ENCODE data around the gene TMEM192. TPM values are rescaled to one million over a fixed set of nuclear protein-coding genes. Genes with fewer than 3 reads are reported as not detected.

Gene TMEM192
- total and polyA plus RNA-seq, 2 of the 8 experiments (the other 6 are each of a cell fraction or from before 2014, with no cell fraction given): 7.3 to 10.9 TPM

GRCh38 chr4:165131247-165131832 lies 18.7 kb upstream of the TMEM192 start:
- Histone ChIP-seq H3K79me1 (ENCODE audit: low read depth, low read length) (no peaks in the 10 kb centered on the region), H2BK20ac (ENCODE audit: low read length) (no peak overlapping the region), H3K4me2 (ENCODE audit: insufficient read depth in 1 of 2, low read depth in 2 of 2, low read length in 2 of 2) (no peak overlapping the region), H2AK5ac (ENCODE audit: low read depth, low read length) (no peak overlapping the region), H2AFZ (ENCODE audit: low read length) (peak overlapping the region; percentile 98), H4K8ac (ENCODE audit: extremely low read depth, insufficient read depth, low read length) (no peak overlapping the region), H2BK15ac (ENCODE audit: low read length) (no peak overlapping the region), H3K23ac (ENCODE audit: insufficient read length) (no peak overlapping the region), H3K4me3 (ENCODE audit: extremely low read depth in 1 of 4, insufficient read depth in 2 of 4, low read depth in 3 of 4, low read length in 4 of 4) (no peak overlapping the region), H2BK5ac (ENCODE audit: low read depth, low read length) (no peak overlapping the region), H3K27me3 (replicated peaks in 1 of 4; ENCODE audit: control insufficient read depth in 3 of 4, extremely low read depth in 1 of 4, insufficient read depth in 3 of 4, low read length in 3 of 4) (no peaks in the 10 kb centered on the region), H3K14ac (ENCODE audit: insufficient read length) (no peak overlapping the region), H3K9me3 (ENCODE audit: insufficient read depth in 2 of 2, low read depth in 1 of 2, low read length in 1 of 2) (no peaks in the 10 kb centered on the region), H3K4me1 (replicated peaks in 1 of 4; ENCODE audit: control insufficient read depth in 3 of 4, insufficient read depth in 4 of 4, low read length in 3 of 4) (no peaks in the 10 kb centered on the region), H3K36me3 (ENCODE audit: control insufficient read depth in 2 of 4, insufficient read depth in 4 of 4, low read length in 3 of 4) (no peaks in the 10 kb centered on the region), H3K9ac (replicated peaks in 1 of 4; ENCODE audit: extremely low read depth in 1 of 4, low read depth in 3 of 4, low read length in 3 of 4) (no peak overlapping the region), H3K56ac (replicated peaks; ENCODE audit: insufficient read length, low read depth, low read length) (no peak overlapping the region), H3K27ac (ENCODE audit: low read depth, low read length) (no peak overlapping the region), H3K23me2 (ENCODE audit: low read depth, low read length) (no peaks in the 10 kb centered on the region), H3K4ac (replicated peaks; ENCODE audit: insufficient read length, low read depth, low read length) (no peak overlapping the region), H2BK12ac (ENCODE audit: low read depth, low read length) (no peak overlapping the region), H3K79me2 (ENCODE audit: control insufficient read depth in 1 of 2, insufficient read depth in 2 of 2, low read length in 2 of 2) (no peaks in the 10 kb centered on the region), H4K91ac (replicated peaks; ENCODE audit: insufficient read length, low read length) (no peak overlapping the region), H2BK120ac (replicated peaks; ENCODE audit: low read depth, low read length) (no peak overlapping the region), H4K20me1 (replicated peaks in 1 of 2; ENCODE audit: control insufficient read depth in 1 of 2, insufficient read depth in 2 of 2, low read length in 2 of 2) (no peaks in the 10 kb centered on the region), H3K18ac (ENCODE audit: extremely low read depth, low read length) (no peak overlapping the region), H4K5ac (ENCODE audit: insufficient read length, low read depth, low read length) (no peak overlapping the region)
- peak; percentile 36 to 96 for DNase-seq (ENCODE audit: low read depth in 1 of 2, low spot score in 2 of 2)
- FAIRE-seq: peak; percentile 48
- WGBS, 2 experiments (ENCODE audit: extremely low coverage in 1 of 2, insufficient coverage in 1 of 2, insufficient read length in 1 of 2, insufficient replicate concordance in 2 of 2, low coverage in 1 of 2, low lambda C conversion rate in 2 of 2, missing lambda C conversion rate in 1 of 2): 31% methylated on average over 9 of the region's 9 CpGs; no CpG with 5 or more reads in 1 of the 2 experiments
- CTCF ChIA-PET (ENCODE audit: partially characterized antibody): interaction anchor here (0.6 to 10.6 kb wide), 51 partner anchors 10 to 953 kb away, joined by 3 to 235 read pairs (median 4); partner anchors contain the start of genes MSMO1 and TMEM192
- POLR2A ChIA-PET (ENCODE audit: partially characterized antibody): interaction anchor here (1.0 to 1.6 kb wide), 2 partner anchors 197 to 212 kb away, joined by 4 to 8 read pairs; no protein-coding TSS in a partner anchor
- peak; percentile 92 to 94 for TF ChIP-seq RAD21 (IDR thresholded peaks at IDR 0.05 in 1 of 2, conservative IDR thresholded peaks at IDR 0.05 in 1 of 2; ENCODE audit: low read depth in 2 of 2, low read length in 2 of 2)
- TF ChIP-seq CEBPB (IDR thresholded peaks at IDR 0.05; ENCODE audit: low read depth, low read length): no peak
- TF ChIP-seq SAP30 (IDR thresholded peaks at IDR 0.05; ENCODE audit: insufficient read depth, insufficient replicate concordance, low read length): no peak
- no peak for TF ChIP-seq CTBP2 (IDR thresholded peaks at IDR 0.05; ENCODE audit: borderline replicate concordance, insufficient read depth, insufficient read length, low read length)
- peak; percentile 54 to 89 (median 86) for TF ChIP-seq CTCF (IDR thresholded peaks at IDR 0.05; ENCODE audit: control extremely low read depth in 1 of 3, insufficient read depth in 1 of 3, low read depth in 1 of 3, low read length in 3 of 3)
- no peak for TF ChIP-seq CBX5 (IDR thresholded peaks at IDR 0.05; ENCODE audit: low read depth, low read length)
- TF ChIP-seq SIN3A (conservative IDR thresholded peaks at IDR 0.05 in 1 of 2, IDR thresholded peaks at IDR 0.05 in 1 of 2; ENCODE audit: low read depth in 1 of 2, low read length in 2 of 2): no peak
- no peak for TF ChIP-seq TBP (IDR thresholded peaks at IDR 0.05; ENCODE audit: low read depth, low read length)
- TF ChIP-seq CREB1 (IDR thresholded peaks at IDR 0.05): no peak

Data from H1 (cell line).